HG03575 (cell line): ENCODE data around the gene TRAPPC6A.

Experiments used
- ATAC-seq: cut with Tn5 transposase; IDR thresholded peaks from one replicate; pipeline ENCODE4 v1.9.1; 2021; ENCODE audit not compliant: unreplicated experiment, insufficient number of reproducible peaks, low FRiP score; ENCODE audit errors: extremely low read depth

Gene TRAPPC6A

DNA sequence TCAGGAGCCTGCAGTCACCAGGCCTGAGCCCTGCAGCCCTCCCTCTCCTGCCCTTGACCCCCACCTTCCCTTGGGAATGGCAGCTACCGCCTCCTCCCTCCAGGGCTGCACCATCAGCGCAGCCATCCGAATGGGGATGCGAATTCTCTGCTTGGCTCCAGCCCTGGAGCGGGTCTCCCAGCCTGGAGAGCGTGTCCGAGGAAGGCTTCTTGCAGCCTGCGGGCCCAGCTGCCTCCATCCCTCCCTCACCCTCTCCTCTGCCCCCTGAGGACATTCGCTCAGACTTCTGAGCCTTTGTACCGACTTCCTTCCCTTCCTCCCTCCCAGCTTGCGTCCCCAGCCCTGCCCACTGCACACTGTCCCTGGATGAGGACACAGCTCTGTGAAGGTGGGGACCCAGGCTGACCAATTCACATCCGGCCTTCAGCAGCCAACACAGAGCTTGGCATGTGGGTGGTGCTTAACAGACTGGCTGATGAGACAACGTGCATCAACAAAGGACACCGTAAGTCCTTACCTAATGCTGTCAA is 11.2 kb downstream of the TRAPPC6A start:
- no peak for ATAC-seq

- no peak for ATAC-seq
Measured at GRCh38 chr19:45164577-45165335, 13.3 kb downstream of the TRAPPC6A start.

DNA sequence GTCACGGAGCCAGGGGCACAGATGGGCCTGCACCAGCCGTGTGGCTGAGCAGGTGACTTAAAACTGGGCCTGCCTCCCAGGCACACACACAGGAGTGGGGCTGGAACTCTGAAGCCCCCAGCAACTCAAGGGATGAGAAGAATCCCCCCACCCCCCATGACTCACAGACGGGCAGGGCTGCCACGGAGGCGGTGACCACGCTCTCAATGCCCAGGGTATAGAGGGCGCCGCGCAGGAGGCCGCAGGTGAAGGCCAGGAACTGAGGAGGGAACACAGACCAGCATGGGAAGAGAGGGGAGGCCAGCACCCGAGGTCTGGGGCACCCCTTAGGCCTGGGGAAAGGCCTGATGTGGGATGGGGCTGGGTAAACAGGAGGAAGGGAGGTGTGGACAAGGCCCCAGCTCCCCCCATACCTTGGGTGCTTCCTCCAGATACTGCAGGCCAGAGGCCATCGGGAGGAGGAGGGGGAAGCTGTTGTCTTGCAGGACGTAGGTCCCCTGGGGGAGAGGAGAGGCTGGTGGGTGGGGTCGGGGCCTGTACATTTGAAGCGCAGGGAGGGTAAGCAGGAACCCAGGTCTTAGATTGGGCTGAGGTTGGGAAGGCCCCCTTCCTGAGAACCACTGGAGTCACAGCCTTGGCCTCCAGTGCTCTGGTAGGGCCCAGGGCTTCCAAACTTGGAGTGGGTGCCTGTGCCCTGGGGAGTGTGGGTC is 14.1 kb downstream of the TRAPPC6A start:
- no peak for ATAC-seq

- ATAC-seq: no peak
Measured at GRCh38 chr19:45163156-45163555, 14.9 kb downstream of the TRAPPC6A start.

DNA sequence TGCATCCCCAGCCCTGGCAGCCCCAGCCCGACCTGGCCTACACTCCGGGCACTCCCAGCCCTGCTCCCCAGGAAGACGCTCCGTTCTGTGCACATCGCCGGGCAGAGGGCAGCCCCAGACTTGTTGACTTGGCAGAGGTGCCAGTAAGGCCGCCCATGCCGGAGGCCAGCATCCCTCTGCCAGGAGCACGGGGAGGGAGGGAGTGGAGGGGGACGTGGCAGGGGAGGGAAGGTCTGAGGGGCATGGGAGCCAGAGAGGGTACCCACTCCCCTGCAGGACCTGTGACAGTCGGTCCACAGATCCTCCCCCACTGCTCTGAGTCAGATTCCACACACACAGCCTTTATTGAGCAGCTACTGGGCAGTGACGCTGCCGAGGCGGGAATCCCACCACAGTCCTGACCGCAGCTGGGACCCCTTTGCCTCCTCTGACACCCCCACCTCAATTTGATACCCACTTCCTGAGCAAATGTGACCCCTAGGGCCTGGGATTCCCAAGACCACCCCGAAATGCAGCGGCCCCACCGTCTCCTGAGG is 15.4 kb downstream of the TRAPPC6A start:
- ATAC-seq: no peak

DNA sequence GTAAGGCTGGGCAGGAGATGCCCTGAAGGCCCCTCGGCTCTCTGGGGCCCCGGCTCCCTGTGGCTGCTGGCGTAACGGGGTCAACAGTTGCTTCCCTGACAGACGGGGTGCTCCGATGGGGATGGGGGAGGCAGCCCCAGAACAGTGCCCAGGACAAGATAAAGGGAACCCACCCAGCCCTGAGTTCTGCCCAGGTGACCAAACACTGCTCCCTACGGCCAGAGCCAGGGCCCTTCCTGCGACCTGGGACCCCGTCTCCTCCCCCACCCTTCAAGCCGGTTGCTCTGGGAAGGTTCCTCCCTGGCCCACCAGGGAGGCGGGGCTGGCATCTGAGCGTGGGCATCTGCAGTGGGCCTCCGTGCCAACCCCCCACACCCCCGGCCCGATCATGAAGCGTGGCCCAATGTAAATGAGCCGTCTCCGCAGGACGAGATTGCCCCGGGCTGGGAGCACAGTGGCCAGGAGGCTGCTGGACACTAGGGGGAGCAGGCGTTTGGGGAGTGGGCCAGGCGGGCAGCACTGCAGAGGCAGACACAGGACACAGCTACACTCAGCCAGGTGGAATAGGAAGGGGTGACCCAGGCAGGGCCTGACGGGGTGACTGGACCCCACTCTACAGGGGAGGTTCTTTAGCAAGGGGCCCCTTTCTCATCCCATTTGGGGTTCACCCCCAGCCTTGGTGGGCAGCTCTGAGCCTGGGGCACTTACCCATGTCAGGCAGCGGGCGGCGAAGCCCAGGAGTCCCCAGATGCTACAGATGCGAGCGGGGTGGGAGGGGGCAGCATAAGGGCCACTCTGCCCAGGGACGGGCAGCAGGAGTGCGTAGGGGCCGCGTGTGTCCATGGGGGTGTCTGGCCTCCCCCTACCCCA is 16.1 kb downstream of the TRAPPC6A start:
- no peak for ATAC-seq

DNA sequence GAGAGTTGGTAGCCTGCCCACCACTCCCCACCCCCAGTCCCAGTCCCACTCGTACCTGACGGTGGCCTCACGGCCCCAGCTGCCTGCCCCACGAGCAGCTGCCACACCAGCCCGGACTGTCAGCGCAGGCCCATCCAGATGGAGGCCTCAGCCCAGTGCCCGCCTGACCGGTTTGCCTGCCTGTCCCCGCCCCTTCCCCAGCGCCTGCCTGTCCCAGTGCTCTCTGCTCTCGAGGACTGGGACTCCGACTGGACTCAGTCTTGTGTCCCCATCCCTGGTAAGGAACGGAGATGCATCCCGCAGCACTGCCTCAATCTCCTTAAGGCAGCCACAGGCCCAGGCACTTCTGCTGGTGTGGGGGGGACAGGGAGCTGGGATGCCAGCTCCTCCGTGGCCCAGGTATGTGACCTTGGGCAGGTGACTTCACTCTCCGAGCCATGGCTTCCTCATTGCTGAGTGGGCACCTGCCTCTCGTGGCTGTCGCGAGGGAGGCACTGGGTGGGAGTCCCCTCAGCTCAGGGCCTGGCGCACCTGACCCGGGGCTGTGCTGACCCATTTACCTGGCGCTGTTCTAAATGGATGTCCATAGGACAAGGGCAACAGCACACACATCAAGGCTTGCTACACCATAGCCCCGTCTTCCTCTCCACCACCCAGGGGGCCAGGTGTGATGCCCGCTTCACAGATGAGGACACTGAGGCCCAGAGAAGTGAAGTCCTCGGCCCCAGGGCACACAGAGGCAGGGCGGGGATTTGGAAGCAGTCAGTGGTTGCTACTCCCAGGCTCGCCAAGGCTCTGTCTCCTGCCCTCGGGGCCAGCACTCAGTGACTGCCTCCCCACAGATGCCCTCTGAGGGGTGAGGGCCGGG is 16.9 kb downstream of the TRAPPC6A start, which contains the start of gene NKPD1:
TSS of gene NKPD1 (minus strand) at position 113 of the 868 bp plus-strand sequence. CDS start 832 bp downstream, outside the sequence.
- no peak for ATAC-seq

GRCh38 chr19:45159971-45160324 is 18.1 kb downstream of the TRAPPC6A start:
- no peak for ATAC-seq

GRCh38 chr19:45159210-45159970 is 18.6 kb downstream of the TRAPPC6A start:
- no peak for ATAC-seq

- no peak for ATAC-seq
Measured at GRCh38 chr19:45158503-45159209, 19.4 kb downstream of the TRAPPC6A start.

GRCh38 chr19:45156751-45157150 is 21.3 kb downstream of the TRAPPC6A start:
- ATAC-seq: no peak

DNA sequence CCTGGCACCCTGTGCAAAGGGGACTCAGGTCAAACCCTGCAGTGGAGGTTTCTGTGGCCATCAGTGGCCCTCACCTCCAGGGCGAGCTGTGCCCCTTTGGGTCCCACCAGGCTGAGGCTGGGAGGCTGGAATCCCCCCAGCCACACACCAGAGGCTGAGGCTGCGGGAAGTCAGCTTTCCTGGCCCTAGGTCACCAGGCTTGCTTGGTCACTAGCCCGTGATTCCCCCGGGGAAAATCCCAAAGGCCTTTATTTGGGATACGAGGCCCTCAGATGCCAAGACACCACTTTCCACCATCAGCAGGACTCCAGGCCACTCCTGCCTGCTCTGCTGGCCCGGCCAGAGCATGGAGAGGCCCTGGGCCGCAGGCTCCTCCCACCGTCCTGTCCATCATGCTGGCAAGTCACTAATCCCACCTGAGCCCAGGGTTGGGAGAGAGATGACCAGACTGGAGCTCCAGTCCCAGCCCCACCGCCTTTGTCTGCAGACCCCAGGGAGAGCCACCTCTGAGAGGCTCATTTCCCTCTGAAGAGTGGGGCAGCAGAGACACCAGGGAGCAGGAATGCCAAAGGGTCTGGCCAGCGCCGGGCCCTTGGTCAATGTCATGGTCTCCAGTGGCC is 21.9 kb downstream of the TRAPPC6A start:
- no peak for ATAC-seq

- no peak for ATAC-seq
Measured at GRCh38 chr19:45154064-45154827, 23.8 kb downstream of the TRAPPC6A start.

GRCh38 chr19:45153339-45154063 is 24.5 kb downstream of the TRAPPC6A start:
- ATAC-seq: no peak
